ENCODE results near the gene CLMN. TPM values are rescaled to one million over a fixed set of nuclear protein-coding genes. Genes with fewer than 3 reads are reported as not detected.

The CLMN gene
- polyA plus RNA-seq, 1 donor from 2014 or later, result 0.57 TPM

DNA sequence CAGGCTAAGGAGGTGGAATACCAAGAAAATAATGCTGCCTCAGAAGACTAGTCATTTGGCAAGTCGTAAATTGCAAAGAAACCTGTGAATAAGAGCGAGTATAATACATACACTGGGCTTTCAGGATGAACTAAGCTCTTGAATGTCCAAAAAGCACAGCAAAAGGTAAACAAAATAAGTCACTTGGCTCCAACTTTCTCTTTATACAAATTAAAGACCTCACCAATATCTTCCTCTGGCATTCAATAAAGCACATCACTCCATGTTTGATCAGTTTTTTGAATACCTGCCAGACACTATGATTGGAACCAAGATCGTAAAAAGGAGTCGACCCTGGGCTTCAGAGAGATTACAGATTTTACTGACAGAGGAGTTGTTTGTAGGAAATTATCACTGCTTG, 165.8 kb downstream of the CLMN start:
- Histone ChIP-seq H3K4me3 (ENCODE audit: low read length) (peak overlapping the region; percentile 88), H3K27me3 (ENCODE audit: insufficient read depth, low read depth, low read length) (no peaks in the 10 kb centered on the region), H3F3A (ENCODE audit: insufficient read depth, low read length, poor library complexity, severe bottlenecking) (no peaks in the 10 kb centered on the region), H3K9me3 (ENCODE audit: low read length) (no peaks in the 10 kb centered on the region), H3K9ac (ENCODE audit: low read length) (no peak overlapping the region), H4K20me1 (ENCODE audit: insufficient read depth) (no peaks in the 10 kb centered on the region), H3K27ac (ENCODE audit: low read length) (no peak overlapping the region), H3K4me2 (ENCODE audit: low read length) (no peak overlapping the region), H2AFZ (ENCODE audit: low read depth, low read length) (no peak overlapping the region), H3K79me2 (replicated peaks; ENCODE audit: insufficient read depth, low read length) (peaks cover 84% of the 10 kb centered on the region), H3K9me2 (ENCODE audit: insufficient read depth, low read length) (no peaks in the 10 kb centered on the region), H3K36me3 (ENCODE audit: insufficient read depth, low read length) (no peaks in the 10 kb centered on the region)
- TF ChIP-seq, protein P1, sequence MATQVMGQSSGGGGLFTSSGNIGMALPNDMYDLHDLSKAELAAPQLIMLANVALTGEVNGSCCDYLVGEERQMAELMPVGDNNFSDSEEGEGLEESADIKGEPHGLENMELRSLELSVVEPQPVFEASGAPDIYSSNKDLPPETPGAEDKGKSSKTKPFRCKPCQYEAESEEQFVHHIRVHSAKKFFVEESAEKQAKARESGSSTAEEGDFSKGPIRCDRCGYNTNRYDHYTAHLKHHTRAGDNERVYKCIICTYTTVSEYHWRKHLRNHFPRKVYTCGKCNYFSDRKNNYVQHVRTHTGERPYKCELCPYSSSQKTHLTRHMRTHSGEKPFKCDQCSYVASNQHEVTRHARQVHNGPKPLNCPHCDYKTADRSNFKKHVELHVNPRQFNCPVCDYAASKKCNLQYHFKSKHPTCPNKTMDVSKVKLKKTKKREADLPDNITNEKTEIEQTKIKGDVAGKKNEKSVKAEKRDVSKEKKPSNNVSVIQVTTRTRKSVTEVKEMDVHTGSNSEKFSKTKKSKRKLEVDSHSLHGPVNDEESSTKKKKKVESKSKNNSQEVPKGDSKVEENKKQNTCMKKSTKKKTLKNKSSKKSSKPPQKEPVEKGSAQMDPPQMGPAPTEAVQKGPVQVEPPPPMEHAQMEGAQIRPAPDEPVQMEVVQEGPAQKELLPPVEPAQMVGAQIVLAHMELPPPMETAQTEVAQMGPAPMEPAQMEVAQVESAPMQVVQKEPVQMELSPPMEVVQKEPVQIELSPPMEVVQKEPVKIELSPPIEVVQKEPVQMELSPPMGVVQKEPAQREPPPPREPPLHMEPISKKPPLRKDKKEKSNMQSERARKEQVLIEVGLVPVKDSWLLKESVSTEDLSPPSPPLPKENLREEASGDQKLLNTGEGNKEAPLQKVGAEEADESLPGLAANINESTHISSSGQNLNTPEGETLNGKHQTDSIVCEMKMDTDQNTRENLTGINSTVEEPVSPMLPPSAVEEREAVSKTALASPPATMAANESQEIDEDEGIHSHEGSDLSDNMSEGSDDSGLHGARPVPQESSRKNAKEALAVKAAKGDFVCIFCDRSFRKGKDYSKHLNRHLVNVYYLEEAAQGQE (IDR thresholded peaks at IDR 0.05; ENCODE audit: borderline replicate concordance), result no peak
- no peak for TF ChIP-seq EP300 (conservative IDR thresholded peaks at IDR 0.05; ENCODE audit: poor library complexity, severe bottlenecking)
- TF ChIP-seq SMC3 (conservative IDR thresholded peaks at IDR 0.05; ENCODE audit: poor library complexity), result no peak
- TF ChIP-seq EZH2 (IDR thresholded peaks at IDR 0.05; ENCODE audit: borderline replicate concordance, insufficient read depth, low read length, poor library complexity, severe bottlenecking), result no peak
- TF ChIP-seq MXI1 (conservative IDR thresholded peaks at IDR 0.05; ENCODE audit: poor library complexity, severe bottlenecking), result no peak
- TF ChIP-seq RAD21 (conservative IDR thresholded peaks at IDR 0.05), result no peak
- TF ChIP-seq, protein P2, sequence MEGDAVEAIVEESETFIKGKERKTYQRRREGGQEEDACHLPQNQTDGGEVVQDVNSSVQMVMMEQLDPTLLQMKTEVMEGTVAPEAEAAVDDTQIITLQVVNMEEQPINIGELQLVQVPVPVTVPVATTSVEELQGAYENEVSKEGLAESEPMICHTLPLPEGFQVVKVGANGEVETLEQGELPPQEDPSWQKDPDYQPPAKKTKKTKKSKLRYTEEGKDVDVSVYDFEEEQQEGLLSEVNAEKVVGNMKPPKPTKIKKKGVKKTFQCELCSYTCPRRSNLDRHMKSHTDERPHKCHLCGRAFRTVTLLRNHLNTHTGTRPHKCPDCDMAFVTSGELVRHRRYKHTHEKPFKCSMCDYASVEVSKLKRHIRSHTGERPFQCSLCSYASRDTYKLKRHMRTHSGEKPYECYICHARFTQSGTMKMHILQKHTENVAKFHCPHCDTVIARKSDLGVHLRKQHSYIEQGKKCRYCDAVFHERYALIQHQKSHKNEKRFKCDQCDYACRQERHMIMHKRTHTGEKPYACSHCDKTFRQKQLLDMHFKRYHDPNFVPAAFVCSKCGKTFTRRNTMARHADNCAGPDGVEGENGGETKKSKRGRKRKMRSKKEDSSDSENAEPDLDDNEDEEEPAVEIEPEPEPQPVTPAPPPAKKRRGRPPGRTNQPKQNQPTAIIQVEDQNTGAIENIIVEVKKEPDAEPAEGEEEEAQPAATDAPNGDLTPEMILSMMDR (IDR thresholded peaks at IDR 0.05; ENCODE audit: poor library complexity, severe bottlenecking), result no peak
- TF ChIP-seq POLR2AphosphoS5 (IDR thresholded peaks at IDR 0.05), result no peak
- TF ChIP-seq TAF1 (IDR thresholded peaks at IDR 0.05; ENCODE audit: low read depth), result no peak

DNA sequence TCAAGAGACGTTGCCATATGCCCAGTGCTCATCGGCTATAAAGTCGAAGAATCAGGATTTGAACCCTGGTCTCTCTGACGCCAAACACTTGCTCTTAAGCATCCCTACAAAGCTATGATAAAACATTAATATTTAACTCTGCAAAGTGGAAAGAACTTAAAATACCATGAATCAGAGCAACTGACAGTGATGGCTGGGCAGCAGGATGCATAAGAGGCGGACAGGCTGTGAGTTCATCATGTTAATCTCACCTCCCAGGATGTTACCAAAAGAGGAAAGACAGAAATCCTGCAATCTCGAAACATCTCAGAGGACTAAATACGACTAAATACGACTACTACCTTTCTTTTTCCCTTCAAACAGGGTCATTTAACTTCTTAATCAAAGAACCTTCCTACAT, 168.1 kb downstream of the CLMN start:
- no peak overlapping the region for H3K4me2 ChIP-seq (ENCODE audit: low read length)
- H3K9ac ChIP-seq (ENCODE audit: low read length), result no peak overlapping the region
- H3K4me3 ChIP-seq (ENCODE audit: low read length), result no peak overlapping the region
- no peaks in the 10 kb centered on the region for H3K9me3 ChIP-seq (ENCODE audit: low read length)
- H3K9me2 ChIP-seq (ENCODE audit: insufficient read depth, low read length), result no peaks in the 10 kb centered on the region
- no peaks in the 10 kb centered on the region for H3K36me3 ChIP-seq (ENCODE audit: insufficient read depth, low read length)
- no peaks in the 10 kb centered on the region for H3F3A ChIP-seq (ENCODE audit: insufficient read depth, low read length, poor library complexity, severe bottlenecking)
- H3K27ac ChIP-seq (ENCODE audit: low read length), result no peak overlapping the region
- H4K20me1 ChIP-seq (ENCODE audit: insufficient read depth), result no peaks in the 10 kb centered on the region
- peaks cover 97% of the 10 kb centered on the region for H3K79me2 ChIP-seq (replicated peaks; ENCODE audit: insufficient read depth, low read length)
- no peaks in the 10 kb centered on the region for H3K27me3 ChIP-seq (ENCODE audit: insufficient read depth, low read depth, low read length)
- TF ChIP-seq EP300 (conservative IDR thresholded peaks at IDR 0.05; ENCODE audit: poor library complexity, severe bottlenecking), result no peak
- TF ChIP-seq TAF1 (IDR thresholded peaks at IDR 0.05; ENCODE audit: low read depth), result no peak
- TF ChIP-seq, protein P1 (IDR thresholded peaks at IDR 0.05; ENCODE audit: borderline replicate concordance), result no peak
- H2AFZ ChIP-seq (ENCODE audit: low read depth, low read length), result no peak overlapping the region

All from neural cell (in vitro differentiated cells).